Endodermal cell (in vitro differentiated cells): ENCODE data around the gene POLR1E. TPM values are rescaled to one million over a fixed set of nuclear protein-coding genes. Genes with fewer than 3 reads are reported as not detected.

Source experiments
- DNase-seq: peaks from one replicate; pipeline ENCODE4 v3.0.0-alpha.2; 2017
- H3K27ac ChIP-seq: 2 replicates; pipeline ENCODE4 v1.5.1; 2013; ENCODE audit warnings: mild to moderate bottlenecking, low read depth, low read length, moderate library complexity
- H3K27me3 ChIP-seq: 2 replicates; pipeline ENCODE4 v1.6.1; 2013; ENCODE audit warnings: mild to moderate bottlenecking, low read length, moderate library complexity; ENCODE audit not compliant: insufficient read depth, control insufficient read depth, poor library complexity, severe bottlenecking
- H3K36me3 ChIP-seq: 2 replicates; pipeline ENCODE4 v1.7.0; 2013; ENCODE audit warnings: mild to moderate bottlenecking, low read length, moderate library complexity; ENCODE audit not compliant: control insufficient read depth, insufficient read depth
- H3K4me1 ChIP-seq: one replicate; pipeline ENCODE4 v1.7.0; 2013; ENCODE audit warnings: low read length; ENCODE audit not compliant: control insufficient read depth, insufficient read depth
- H3K4me3 ChIP-seq: 2 replicates; pipeline ENCODE4 v1.5.1; 2013; ENCODE audit warnings: mild to moderate bottlenecking, low read length, moderate library complexity
- H3K9ac ChIP-seq: 2 replicates; pipeline ENCODE4 v1.6.1; 2013; ENCODE audit warnings: mild to moderate bottlenecking, low read length, moderate library complexity; ENCODE audit not compliant: poor library complexity, severe bottlenecking; ENCODE audit errors: extremely low read depth
- H3K9me3 ChIP-seq: 2 replicates; pipeline ENCODE4 v1.6.1; 2013; ENCODE audit warnings: mild to moderate bottlenecking, low read length, moderate library complexity; ENCODE audit not compliant: control insufficient read depth
- H3K27ac Mint-ChIP-seq: 2 replicates; pipeline ENCODE4 v1.8.0; 2020; ENCODE audit warnings: mixed read lengths
- H3K27me3 Mint-ChIP-seq: 2 replicates; pipeline ENCODE4 v1.8.0; 2021; ENCODE audit warnings: mild to moderate bottlenecking, mixed read lengths; ENCODE audit not compliant: insufficient read depth
- H3K36me3 Mint-ChIP-seq: 2 replicates; pipeline ENCODE4 v1.8.0; 2020; ENCODE audit warnings: low read depth, mixed read lengths
- H3K4me1 Mint-ChIP-seq: 2 replicates; pipeline ENCODE4 v1.8.0; 2020; ENCODE audit warnings: mixed read lengths
- H3K4me3 Mint-ChIP-seq: 2 replicates; pipeline ENCODE4 v1.8.0; 2020; ENCODE audit warnings: mild to moderate bottlenecking, moderate library complexity, mixed read lengths
- H3K9me3 Mint-ChIP-seq: 2 replicates; pipeline ENCODE4 v1.8.0; 2020; ENCODE audit warnings: mild to moderate bottlenecking, mixed read lengths
- WGBS, 2 experiments: methylation state at CpG; one replicate each; pipeline versions ENCODE4 v1.1.5 to v1.1.7; 2013; ENCODE audit warnings: missing lambda C conversion rate in 2 of 2, mixed read lengths in 1 of 2; ENCODE audit not compliant: insufficient coverage in 1 of 2, insufficient read length in 1 of 2; 5-methylcytosine and 5-hydroxymethylcytosine counted together
- total RNA-seq, 2 donors: library from RNA; stranded (reverse); fragmentation: NEBNext Ultra II Directional in 1 of 2; extraction: Animal tissue kit (Norgen Biotek cat#: 25700) in 1 of 2; gene quantifications; 2 replicates in 1 of 2; 3 replicates in 1 of 2; pipeline ENCODE4 v1.2.1, GENCODE V29; 2021
- TF ChIP-seq, protein P1 (sequence below): fragments of 200-600 bp; sonication (generic); conservative IDR thresholded peaks from 2 replicates; pipeline ENCODE4 v1.5.0; 2021; ENCODE audit warnings: antibody characterized with exemption, mild to moderate bottlenecking

Gene POLR1E
- total RNA-seq, 2 donors from 2014 or later, result 23.5 to 25.2 TPM

DNA sequence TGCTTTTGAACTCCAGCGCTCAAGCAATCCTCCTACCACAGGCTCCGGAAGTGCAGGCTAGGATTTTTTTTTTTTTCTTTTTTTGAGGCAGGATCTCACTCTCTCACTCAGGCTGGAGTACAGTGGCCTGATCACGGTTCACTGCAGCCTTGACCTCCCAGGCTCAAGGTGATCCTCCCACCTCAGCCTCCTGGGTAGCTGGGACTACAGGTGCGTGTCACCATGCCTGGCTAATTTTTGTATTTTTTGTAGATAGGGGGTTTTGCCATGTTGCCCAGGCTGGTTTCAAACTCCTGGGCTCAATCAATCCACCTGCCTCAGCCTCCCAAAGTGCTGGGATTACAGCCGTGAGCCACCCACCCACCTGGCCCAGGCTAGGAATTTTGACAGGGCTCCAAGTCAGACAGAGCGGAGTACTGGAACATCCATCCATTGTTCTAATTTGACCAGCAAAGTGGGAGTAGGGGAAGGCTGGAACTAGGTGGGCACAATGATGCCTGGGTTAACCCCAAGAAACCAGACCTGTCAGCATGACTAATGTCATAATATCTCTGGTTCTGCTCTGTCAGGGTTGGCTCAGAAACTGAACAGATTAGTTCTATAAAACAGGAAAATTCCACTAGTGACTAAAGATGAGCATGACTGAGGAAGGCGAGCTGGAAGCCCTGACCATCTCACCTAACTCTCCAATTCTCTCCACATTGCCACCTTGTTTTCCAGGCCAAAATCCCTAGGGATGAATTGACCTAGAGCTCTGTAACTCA lies 29.7 kb upstream of the POLR1E start:
- Histone ChIP-seq H3K4me1 (no peaks in the 10 kb centered on the region), H3K36me3 (peaks cover 22% of the 10 kb centered on the region), H3K9me3 (peaks cover 13% of the 10 kb centered on the region), H3K9ac (no peak overlapping the region), H3K4me3 (no peak overlapping the region), H3K27me3 (no peaks in the 10 kb centered on the region), H3K27ac (no peak overlapping the region)
- Mint-ChIP-seq H3K4me1 (no peaks in the 10 kb centered on the region), H3K27me3 (no peaks in the 10 kb centered on the region), H3K9me3 (peaks cover 13% of the 10 kb centered on the region), H3K4me3 (no peak overlapping the region), H3K36me3 (peaks cover 26% of the 10 kb centered on the region), H3K27ac (no peak overlapping the region)
- no peak for DNase-seq
- TF ChIP-seq, protein P1, sequence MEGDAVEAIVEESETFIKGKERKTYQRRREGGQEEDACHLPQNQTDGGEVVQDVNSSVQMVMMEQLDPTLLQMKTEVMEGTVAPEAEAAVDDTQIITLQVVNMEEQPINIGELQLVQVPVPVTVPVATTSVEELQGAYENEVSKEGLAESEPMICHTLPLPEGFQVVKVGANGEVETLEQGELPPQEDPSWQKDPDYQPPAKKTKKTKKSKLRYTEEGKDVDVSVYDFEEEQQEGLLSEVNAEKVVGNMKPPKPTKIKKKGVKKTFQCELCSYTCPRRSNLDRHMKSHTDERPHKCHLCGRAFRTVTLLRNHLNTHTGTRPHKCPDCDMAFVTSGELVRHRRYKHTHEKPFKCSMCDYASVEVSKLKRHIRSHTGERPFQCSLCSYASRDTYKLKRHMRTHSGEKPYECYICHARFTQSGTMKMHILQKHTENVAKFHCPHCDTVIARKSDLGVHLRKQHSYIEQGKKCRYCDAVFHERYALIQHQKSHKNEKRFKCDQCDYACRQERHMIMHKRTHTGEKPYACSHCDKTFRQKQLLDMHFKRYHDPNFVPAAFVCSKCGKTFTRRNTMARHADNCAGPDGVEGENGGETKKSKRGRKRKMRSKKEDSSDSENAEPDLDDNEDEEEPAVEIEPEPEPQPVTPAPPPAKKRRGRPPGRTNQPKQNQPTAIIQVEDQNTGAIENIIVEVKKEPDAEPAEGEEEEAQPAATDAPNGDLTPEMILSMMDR, result no peak
- 61 to 82% methylated on average over 3 to 7 of the region's 7 CpGs for WGBS, 2 experiments

DNA sequence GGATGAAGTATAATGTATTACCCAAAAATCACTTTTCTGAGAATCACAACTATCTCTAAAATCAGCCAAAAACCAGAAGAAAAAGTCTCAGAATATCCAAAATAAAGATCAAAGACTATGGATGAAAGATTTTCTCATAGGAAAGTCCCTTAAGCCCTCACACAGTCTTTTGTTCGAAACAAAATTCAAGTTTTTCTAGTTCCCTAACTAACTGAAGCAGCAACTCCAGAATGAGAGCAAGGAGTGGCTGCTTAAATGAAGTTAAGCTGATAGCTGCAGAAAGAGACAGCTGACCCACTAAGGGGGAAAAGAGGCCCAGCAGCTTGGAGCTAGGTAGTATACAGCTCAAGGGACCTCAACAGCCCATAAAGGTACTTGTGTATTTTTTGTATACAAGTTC lies 28.9 kb upstream of the POLR1E start:
- Mint-ChIP-seq H3K9me3 (peaks cover 13% of the 10 kb centered on the region), H3K36me3 (peaks cover 22% of the 10 kb centered on the region), H3K4me3 (no peak overlapping the region), H3K27ac (no peak overlapping the region), H3K4me1 (no peaks in the 10 kb centered on the region), H3K27me3 (no peaks in the 10 kb centered on the region)
- 100% methylated on average over 1 of the region's 1 CpG for WGBS, 2 experiments
- no peak overlapping the region for H3K27ac ChIP-seq
- peaks cover 13% of the 10 kb centered on the region for H3K9me3 ChIP-seq
- no peaks in the 10 kb centered on the region for H3K27me3 ChIP-seq
- no peak overlapping the region for H3K9ac ChIP-seq
- no peak overlapping the region for H3K4me3 ChIP-seq
- DNase-seq, result no peak
- H3K4me1 ChIP-seq, result no peaks in the 10 kb centered on the region
- peaks cover 22% of the 10 kb centered on the region for H3K36me3 ChIP-seq
- TF ChIP-seq, protein P1, result no peak

DNA sequence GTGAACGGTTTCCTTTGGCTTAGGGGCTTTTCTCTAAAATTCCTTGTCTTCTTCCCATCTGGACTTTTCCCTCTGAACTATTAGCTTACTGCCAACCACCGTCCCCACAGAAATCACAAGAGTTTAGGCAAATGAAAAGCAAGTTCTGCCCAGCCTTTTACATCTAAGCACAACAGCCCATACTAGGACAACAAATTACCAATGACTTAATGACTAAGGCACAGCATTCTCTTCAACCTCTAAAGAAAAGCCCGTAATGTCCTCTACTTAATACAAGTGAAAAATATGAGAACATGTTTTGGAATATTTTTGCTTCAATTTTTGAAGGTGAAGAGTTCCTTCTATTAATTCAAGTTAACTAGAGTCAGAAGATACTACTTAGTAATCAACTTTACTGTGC lies 21.7 kb upstream of the POLR1E start:
- Mint-ChIP-seq H3K27ac (peak overlapping the region; percentile 100), H3K9me3 (no peaks in the 10 kb centered on the region), H3K36me3 (peaks cover 15% of the 10 kb centered on the region), H3K4me1 (peaks cover 22% of the 10 kb centered on the region), H3K27me3 (no peaks in the 10 kb centered on the region), H3K4me3 (peak overlapping the region; percentile 90)
- Histone ChIP-seq H3K27me3 (no peaks in the 10 kb centered on the region), H3K36me3 (peaks cover 6% of the 10 kb centered on the region), H3K4me3 (peak overlapping the region; percentile 93), H3K27ac (no peak overlapping the region), H3K9ac (peak overlapping the region; percentile 70), H3K4me1 (no peaks in the 10 kb centered on the region), H3K9me3 (no peaks in the 10 kb centered on the region)
- DNase-seq, result no peak
- WGBS, 2 experiments, result 43 to 48% methylated on average over 2 to 3 of the region's 3 CpGs
- TF ChIP-seq, protein P1, result no peak
